ENCODE results near the gene RASA3. TPM values are rescaled to one million over a fixed set of nuclear protein-coding genes. Genes with fewer than 3 reads are reported as not detected.

The RASA3 gene
- total RNA-seq, 1 experiment from 2014 or later = 18.6 TPM

DNA sequence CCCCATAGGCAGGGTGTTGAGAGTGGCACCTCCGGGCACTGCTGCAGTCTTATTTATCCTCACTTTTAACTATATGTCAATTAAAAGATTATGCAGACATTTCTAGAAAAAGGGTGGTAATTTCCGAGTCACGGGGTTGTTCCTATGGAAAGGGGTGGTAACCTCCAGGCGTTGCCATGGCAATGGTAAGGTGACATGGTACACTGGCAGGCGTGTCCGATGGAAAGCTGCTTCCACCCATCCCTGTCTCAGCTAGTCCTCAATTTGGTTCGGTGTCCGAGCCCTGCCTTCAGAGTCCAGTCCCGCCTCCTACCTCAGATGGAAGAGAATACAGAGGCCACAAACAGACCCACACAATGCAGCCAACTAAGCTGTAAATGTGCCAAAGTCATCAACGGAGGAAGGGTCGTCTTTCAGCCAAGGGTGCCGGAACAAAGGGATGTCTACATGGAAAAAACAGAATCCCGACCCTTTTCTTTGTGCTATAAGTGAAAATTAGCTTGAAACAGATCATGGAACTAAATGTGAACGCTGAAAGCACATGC is 85.9 kb downstream of the RASA3 start:
- TF ChIP-seq TCF7L2 (IDR thresholded peaks at IDR 0.05; ENCODE audit: borderline replicate concordance, extremely low read depth, insufficient read depth, insufficient read length) = no peak
- no peak for TF ChIP-seq RAD21 (IDR thresholded peaks at IDR 0.05; ENCODE audit: low read depth)
- no peak for TF ChIP-seq FOSL1 (IDR thresholded peaks at IDR 0.05; ENCODE audit: low read depth)
- no peak for TF ChIP-seq YY1 (IDR thresholded peaks at IDR 0.05; ENCODE audit: extremely low read depth, insufficient replicate concordance, low read depth, low read length)
- no peak for TF ChIP-seq POLR2AphosphoS5 (IDR thresholded peaks at IDR 0.05; ENCODE audit: low read depth, low read length)
- no peak for TF ChIP-seq SIN3A (IDR thresholded peaks at IDR 0.05; ENCODE audit: low read depth)
- TF ChIP-seq, protein P1, sequence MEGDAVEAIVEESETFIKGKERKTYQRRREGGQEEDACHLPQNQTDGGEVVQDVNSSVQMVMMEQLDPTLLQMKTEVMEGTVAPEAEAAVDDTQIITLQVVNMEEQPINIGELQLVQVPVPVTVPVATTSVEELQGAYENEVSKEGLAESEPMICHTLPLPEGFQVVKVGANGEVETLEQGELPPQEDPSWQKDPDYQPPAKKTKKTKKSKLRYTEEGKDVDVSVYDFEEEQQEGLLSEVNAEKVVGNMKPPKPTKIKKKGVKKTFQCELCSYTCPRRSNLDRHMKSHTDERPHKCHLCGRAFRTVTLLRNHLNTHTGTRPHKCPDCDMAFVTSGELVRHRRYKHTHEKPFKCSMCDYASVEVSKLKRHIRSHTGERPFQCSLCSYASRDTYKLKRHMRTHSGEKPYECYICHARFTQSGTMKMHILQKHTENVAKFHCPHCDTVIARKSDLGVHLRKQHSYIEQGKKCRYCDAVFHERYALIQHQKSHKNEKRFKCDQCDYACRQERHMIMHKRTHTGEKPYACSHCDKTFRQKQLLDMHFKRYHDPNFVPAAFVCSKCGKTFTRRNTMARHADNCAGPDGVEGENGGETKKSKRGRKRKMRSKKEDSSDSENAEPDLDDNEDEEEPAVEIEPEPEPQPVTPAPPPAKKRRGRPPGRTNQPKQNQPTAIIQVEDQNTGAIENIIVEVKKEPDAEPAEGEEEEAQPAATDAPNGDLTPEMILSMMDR (IDR thresholded peaks at IDR 0.05 in 2 of 3, conservative IDR thresholded peaks at IDR 0.05 in 1 of 3; ENCODE audit: borderline replicate concordance in 1 of 3, insufficient read depth in 1 of 3, low read depth in 2 of 3, low read length in 2 of 3) = no peak
- no peak for TF ChIP-seq CBX3 (IDR thresholded peaks at IDR 0.05; ENCODE audit: low read depth)
- TF ChIP-seq, protein P2, sequence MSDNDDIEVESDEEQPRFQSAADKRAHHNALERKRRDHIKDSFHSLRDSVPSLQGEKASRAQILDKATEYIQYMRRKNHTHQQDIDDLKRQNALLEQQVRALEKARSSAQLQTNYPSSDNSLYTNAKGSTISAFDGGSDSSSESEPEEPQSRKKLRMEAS (IDR thresholded peaks at IDR 0.05) = no peak
- TF ChIP-seq JUND (IDR thresholded peaks at IDR 0.05) = no peak
- no peak for TF ChIP-seq EGR1 (IDR thresholded peaks at IDR 0.05; ENCODE audit: low read depth)
- no peak for TF ChIP-seq ELF1 (IDR thresholded peaks at IDR 0.05; ENCODE audit: borderline replicate concordance, low read depth)
- TF ChIP-seq, protein P3, sequence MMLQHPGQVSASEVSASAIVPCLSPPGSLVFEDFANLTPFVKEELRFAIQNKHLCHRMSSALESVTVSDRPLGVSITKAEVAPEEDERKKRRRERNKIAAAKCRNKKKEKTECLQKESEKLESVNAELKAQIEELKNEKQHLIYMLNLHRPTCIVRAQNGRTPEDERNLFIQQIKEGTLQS (IDR thresholded peaks at IDR 0.05) = no peak
- TF ChIP-seq POLR2A (IDR thresholded peaks at IDR 0.05; ENCODE audit: borderline replicate concordance, extremely low read depth, insufficient read depth, insufficient read length) = no peak
- TF ChIP-seq, protein P4, sequence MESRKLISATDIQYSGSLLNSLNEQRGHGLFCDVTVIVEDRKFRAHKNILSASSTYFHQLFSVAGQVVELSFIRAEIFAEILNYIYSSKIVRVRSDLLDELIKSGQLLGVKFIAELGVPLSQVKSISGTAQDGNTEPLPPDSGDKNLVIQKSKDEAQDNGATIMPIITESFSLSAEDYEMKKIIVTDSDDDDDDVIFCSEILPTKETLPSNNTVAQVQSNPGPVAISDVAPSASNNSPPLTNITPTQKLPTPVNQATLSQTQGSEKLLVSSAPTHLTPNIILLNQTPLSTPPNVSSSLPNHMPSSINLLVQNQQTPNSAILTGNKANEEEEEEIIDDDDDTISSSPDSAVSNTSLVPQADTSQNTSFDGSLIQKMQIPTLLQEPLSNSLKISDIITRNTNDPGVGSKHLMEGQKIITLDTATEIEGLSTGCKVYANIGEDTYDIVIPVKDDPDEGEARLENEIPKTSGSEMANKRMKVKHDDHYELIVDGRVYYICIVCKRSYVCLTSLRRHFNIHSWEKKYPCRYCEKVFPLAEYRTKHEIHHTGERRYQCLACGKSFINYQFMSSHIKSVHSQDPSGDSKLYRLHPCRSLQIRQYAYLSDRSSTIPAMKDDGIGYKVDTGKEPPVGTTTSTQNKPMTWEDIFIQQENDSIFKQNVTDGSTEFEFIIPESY (IDR thresholded peaks at IDR 0.05; ENCODE audit: extremely low read depth, insufficient replicate concordance, low read length) = no peak
- no peak for TF ChIP-seq SP1 (IDR thresholded peaks at IDR 0.05; ENCODE audit: low read depth)
- TF ChIP-seq EZH2 (IDR thresholded peaks at IDR 0.05) = no peak
- Histone ChIP-seq H3K36me3 (ENCODE audit: control insufficient read depth in 1 of 2, insufficient read depth in 2 of 2, low read length in 2 of 2) (no peaks in the 10 kb centered on the region), H2AFZ (ENCODE audit: low read depth, low read length, poor library complexity, severe bottlenecking) (no peak overlapping the region), H3K4me1 (ENCODE audit: control insufficient read depth in 1 of 2, insufficient read depth in 2 of 2, low read length in 2 of 2) (no peaks in the 10 kb centered on the region), H3K79me2 (ENCODE audit: insufficient read depth, low read length) (no peaks in the 10 kb centered on the region), H3K9me3 (ENCODE audit: control insufficient read depth in 1 of 2, insufficient read depth in 1 of 2, low read depth in 1 of 2, low read length in 2 of 2) (no peaks in the 10 kb centered on the region), H4K20me1 (ENCODE audit: insufficient read depth) (no peaks in the 10 kb centered on the region), H3K27ac (ENCODE audit: low read depth, low read length) (no peak overlapping the region), H3K9me2 (ENCODE audit: insufficient read depth) (no peaks in the 10 kb centered on the region), H3K4me3 (replicated peaks in 1 of 2; ENCODE audit: low read depth in 1 of 2, low read length in 2 of 2) (no peak overlapping the region), H3K4me2 (ENCODE audit: low read length) (no peak overlapping the region), H3K9ac (ENCODE audit: low read length) (no peak overlapping the region), H3K27me3 (ENCODE audit: insufficient read depth, low read length) (no peaks in the 10 kb centered on the region)
- intact Hi-C loops (cut with micrococcal nuclease) = no loop called here
- no TSS peak for BruUV-seq (replicated peaks)
- ChIA-PET RAD21 (ENCODE audit: low non-redundant PET in 1 of 2, low total read pairs in 2 of 2, uncharacterized antibody in 2 of 2, unreplicated experiment in 2 of 2) (no interaction called here), POLR2A (no interaction called here), CTCF (no interaction called here)
- ATAC-seq (no peak), DNase-seq (ENCODE audit: low read depth, low spot score) (no peak)

Measured in HCT116 (cell line).